Smooth muscle cell (in vitro differentiated cells): ENCODE measurements around the gene LHX8. TPM values are rescaled to one million over a fixed set of nuclear protein-coding genes. Genes with fewer than 3 reads are reported as not detected.

ENCODE experiments used
- DNase-seq: peaks from one replicate; lab custom pipeline; 2025; ENCODE audit not compliant: unreplicated experiment; lab: John Stamatoyannopoulos, UW
- H2AFZ ChIP-seq: fragments of 200-600 bp; sonication (generic); 2 replicates; pipeline ENCODE4 v1.6.0; 2016; ENCODE audit warnings: antibody characterized with exemption, low read depth, mild to moderate bottlenecking
- H3F3A ChIP-seq: fragments of 200-600 bp; sonication (generic); 2 replicates; pipeline ENCODE4 v1.6.0; 2017; ENCODE audit warnings: antibody characterized with exemption, low read depth
- H3K27ac ChIP-seq: fragments of 200-600 bp; sonication (generic); 2 replicates; pipeline ENCODE4 v1.5.1; 2016; ENCODE audit warnings: low read depth, mild to moderate bottlenecking
- H3K27me3 ChIP-seq: fragments of 200-600 bp; sonication (generic); 2 replicates; pipeline ENCODE4 v1.6.1; 2016; ENCODE audit warnings: low read depth, mild to moderate bottlenecking
- H3K36me3 ChIP-seq: fragments of 200-600 bp; sonication (generic); 2 replicates; pipeline ENCODE4 v1.5.1; 2016; ENCODE audit warnings: low read depth
- H3K4me1 ChIP-seq: fragments of 200-600 bp; sonication (generic); 2 replicates; pipeline ENCODE4 v1.5.1; 2016; ENCODE audit warnings: low read depth
- H3K4me2 ChIP-seq: fragments of 200-600 bp; sonication (generic); 2 replicates; pipeline ENCODE4 v1.6.0; 2016; ENCODE audit warnings: mild to moderate bottlenecking
- H3K4me3 ChIP-seq: fragments of 200-600 bp; sonication (generic); 2 replicates; pipeline ENCODE4 v1.5.1; 2016; ENCODE audit warnings: mild to moderate bottlenecking
- H3K79me2 ChIP-seq: fragments of 200-600 bp; sonication (generic); 2 replicates; pipeline ENCODE4 v1.6.0; 2016; ENCODE audit warnings: low read depth, mild to moderate bottlenecking
- H3K9ac ChIP-seq: fragments of 200-600 bp; sonication (generic); 2 replicates; pipeline ENCODE4 v1.6.0; 2016; ENCODE audit warnings: low read depth
- H3K9me3 ChIP-seq: fragments of 200-600 bp; sonication (generic); replicated peaks from 2 replicates; pipeline ENCODE4 v1.5.1; 2016; ENCODE audit warnings: low read depth
- H4K20me1 ChIP-seq: fragments of 200-600 bp; sonication (generic); 2 replicates; pipeline ENCODE4 v1.6.0; 2016; ENCODE audit warnings: low read depth
- WGBS: methylation state at CpG from one replicate; pipeline ENCODE4 v1.1.7; 2016; ENCODE audit warnings: low lambda C conversion rate; 5-methylcytosine and 5-hydroxymethylcytosine counted together
- polyA plus RNA-seq: library from polyadenylated mRNA; unstranded; fragments of >200 nt; fragmentation: Nextera tagmentation; extraction: Ambion mirVana; gene quantifications from 2 replicates; pipeline ENCODE4 v1.2.1, GENCODE V29; 2016
- total RNA-seq: library from RNA; depleted of rRNA; stranded (reverse); fragments of >200 nt; gene quantifications from 2 replicates; pipeline ENCODE4 v1.2.3, GENCODE V29; 2014
- TF ChIP-seq, protein P1 (sequence below): fragments of 200-600 bp; sonication (generic); IDR thresholded peaks from 2 replicates; pipeline ENCODE4 v1.5.1; 2017; ENCODE audit warnings: borderline replicate concordance, mild to moderate bottlenecking, antibody characterized with exemption; ENCODE audit not compliant: insufficient read depth, poor library complexity, severe bottlenecking

LHX8 gene
- total and polyA plus RNA-seq, 2 experiments from 2014 or later, result not detected

DNA sequence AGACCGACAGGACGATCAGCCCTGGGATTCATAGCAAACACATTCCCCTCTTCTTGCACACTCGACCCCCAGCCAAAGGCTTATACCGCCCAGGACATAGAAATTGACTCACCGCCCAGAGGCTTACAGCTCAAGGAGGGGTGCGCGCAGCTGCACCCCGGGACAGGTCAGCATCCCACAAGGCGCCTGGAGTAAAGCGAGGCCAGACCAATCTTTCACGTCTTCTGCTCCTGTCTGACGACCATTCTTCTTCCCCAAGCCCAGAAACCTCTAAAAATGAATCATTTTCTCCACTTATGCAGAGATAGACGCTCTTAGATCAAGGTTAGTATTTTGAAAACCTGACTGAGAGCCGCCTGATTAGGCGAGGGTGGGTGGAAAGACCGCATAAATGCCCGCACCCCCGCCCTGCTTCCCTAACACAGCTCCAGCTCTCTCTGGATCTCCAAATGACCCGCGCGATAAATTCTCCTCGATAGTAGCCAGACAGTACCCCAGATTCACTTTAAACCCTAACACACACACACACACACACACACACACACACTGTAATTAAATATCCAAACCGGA is 1.9 kb upstream of the LHX8 start:
- H4K20me1 ChIP-seq, result peaks cover 3% of the 10 kb centered on the region
- DNase-seq, result no peak
- H3K27me3 ChIP-seq, result peaks cover 94% of the 10 kb centered on the region
- H3K9me3 ChIP-seq, result no peaks in the 10 kb centered on the region
- H3K4me1 ChIP-seq, result peaks cover 53% of the 10 kb centered on the region
- peak overlapping the region; percentile 63 for H3K4me2 ChIP-seq
- H3K4me3 ChIP-seq, result peak overlapping the region; percentile 21
- H2AFZ ChIP-seq, result no peak overlapping the region
- H3K27ac ChIP-seq, result no peak overlapping the region
- TF ChIP-seq, protein P1, sequence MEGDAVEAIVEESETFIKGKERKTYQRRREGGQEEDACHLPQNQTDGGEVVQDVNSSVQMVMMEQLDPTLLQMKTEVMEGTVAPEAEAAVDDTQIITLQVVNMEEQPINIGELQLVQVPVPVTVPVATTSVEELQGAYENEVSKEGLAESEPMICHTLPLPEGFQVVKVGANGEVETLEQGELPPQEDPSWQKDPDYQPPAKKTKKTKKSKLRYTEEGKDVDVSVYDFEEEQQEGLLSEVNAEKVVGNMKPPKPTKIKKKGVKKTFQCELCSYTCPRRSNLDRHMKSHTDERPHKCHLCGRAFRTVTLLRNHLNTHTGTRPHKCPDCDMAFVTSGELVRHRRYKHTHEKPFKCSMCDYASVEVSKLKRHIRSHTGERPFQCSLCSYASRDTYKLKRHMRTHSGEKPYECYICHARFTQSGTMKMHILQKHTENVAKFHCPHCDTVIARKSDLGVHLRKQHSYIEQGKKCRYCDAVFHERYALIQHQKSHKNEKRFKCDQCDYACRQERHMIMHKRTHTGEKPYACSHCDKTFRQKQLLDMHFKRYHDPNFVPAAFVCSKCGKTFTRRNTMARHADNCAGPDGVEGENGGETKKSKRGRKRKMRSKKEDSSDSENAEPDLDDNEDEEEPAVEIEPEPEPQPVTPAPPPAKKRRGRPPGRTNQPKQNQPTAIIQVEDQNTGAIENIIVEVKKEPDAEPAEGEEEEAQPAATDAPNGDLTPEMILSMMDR, result no peak
- H3K36me3 ChIP-seq, result no peaks in the 10 kb centered on the region
- H3K9ac ChIP-seq, result no peak overlapping the region
- H3F3A ChIP-seq, result peaks cover 3% of the 10 kb centered on the region
- no peaks in the 10 kb centered on the region for H3K79me2 ChIP-seq
- 5% methylated on average over 23 of the region's 23 CpGs for WGBS

DNA sequence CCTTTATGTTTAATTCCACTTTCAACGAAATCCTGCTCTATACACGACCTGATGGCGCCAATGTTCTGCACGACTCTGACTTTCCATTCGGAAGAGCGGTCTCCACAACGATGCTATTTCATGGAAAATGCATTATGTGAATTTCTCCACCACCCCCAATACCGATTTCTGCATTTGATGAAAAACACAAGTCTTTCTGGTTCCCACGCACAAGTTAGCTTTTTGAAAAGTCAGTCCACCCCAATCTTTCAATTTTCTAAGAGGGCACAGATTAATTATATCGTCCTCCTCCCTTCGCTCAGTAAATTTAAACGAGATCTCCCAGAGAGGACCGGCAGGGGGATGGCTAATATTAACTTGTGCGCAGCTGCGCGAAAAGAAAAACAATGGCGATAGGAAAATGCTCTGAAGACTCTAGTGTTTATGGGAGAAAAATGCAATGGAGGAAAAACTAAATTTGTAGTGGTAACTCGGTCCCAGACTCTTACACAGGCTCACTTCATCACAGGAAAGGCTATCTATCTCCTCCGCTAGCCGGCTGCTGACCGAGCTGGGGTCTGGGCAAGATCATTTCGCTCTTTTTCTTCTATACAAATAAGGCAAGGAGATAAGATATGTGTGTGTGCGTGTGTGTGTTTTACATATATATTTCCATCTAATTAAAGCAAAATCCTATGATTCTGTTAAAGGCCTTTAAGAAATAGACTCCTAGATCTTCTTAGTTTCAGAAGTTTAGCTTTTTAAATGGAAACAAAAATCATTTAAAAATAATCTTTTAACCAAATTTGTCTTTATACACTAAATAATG is 1.2 kb upstream of the LHX8 start:
- Histone ChIP-seq H3K27ac (no peak overlapping the region), H3F3A (peaks cover 3% of the 10 kb centered on the region), H3K9ac (no peak overlapping the region), H3K9me3 (no peaks in the 10 kb centered on the region), H3K4me3 (peak overlapping the region; percentile 21), H3K36me3 (no peaks in the 10 kb centered on the region), H3K4me2 (peak overlapping the region; percentile 63), H2AFZ (no peak overlapping the region), H3K27me3 (peaks cover 88% of the 10 kb centered on the region), H4K20me1 (peaks cover 3% of the 10 kb centered on the region), H3K4me1 (peaks cover 53% of the 10 kb centered on the region), H3K79me2 (no peaks in the 10 kb centered on the region)
- no peak for DNase-seq
- TF ChIP-seq, protein P1, result no peak
- WGBS, result 4% methylated on average over 23 of the region's 23 CpGs

DNA sequence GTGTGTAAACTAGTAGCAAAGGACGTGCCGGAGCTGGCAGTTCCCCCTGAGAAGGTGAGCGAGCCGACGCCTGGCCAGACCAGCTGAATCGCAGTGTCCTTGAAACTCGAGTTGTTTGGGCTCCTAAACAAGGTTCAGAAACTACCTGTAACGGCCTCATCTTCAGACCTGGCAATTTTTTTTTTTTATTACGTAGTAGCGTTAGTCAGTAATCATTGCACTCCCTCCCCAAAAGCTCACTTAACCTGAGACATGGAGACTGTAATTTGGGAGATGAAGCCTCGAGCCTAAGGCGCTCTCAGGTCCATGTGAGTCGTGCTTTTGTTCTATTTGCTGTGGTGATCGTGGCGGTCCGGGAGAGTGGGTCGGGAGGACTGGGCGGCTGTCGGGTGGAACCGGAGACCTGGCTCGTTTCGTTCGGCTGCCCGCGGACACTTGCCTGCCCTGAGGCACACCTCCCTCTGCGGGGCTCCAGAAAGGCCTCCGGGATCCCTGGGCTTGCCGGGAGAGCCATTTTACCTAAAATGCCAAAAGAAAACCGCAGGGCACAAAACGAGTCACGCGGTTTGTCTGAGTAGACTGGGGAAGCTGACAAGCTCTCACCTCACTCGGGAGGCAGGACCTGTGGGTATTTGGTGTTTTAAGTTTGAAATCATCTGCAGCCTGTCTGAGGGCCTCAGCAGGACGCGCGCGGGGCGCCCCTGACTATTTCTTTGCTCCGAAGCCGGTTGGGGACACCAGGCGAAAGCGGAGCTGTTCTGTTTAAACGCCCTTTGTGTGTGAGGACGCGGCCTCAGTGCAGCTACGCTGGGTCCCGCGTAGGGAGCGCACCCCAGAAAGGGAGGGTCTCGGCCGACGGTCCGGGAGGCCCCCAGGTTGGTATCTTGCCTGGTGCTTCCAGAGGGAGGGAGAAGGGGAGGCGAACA is 722 bp downstream of the LHX8 start:
- peak overlapping the region; percentile 85 for H3K4me2 ChIP-seq
- no peak overlapping the region for H3K9ac ChIP-seq
- no peak for DNase-seq
- H3K79me2 ChIP-seq, result no peaks in the 10 kb centered on the region
- H3K36me3 ChIP-seq, result no peaks in the 10 kb centered on the region
- H2AFZ ChIP-seq, result peak overlapping the region; percentile 32
- H4K20me1 ChIP-seq, result peaks cover 3% of the 10 kb centered on the region
- 1% methylated on average over 54 of the region's 54 CpGs for WGBS
- peak overlapping the region; percentile 41 for H3K4me3 ChIP-seq
- H3F3A ChIP-seq, result peaks cover 3% of the 10 kb centered on the region
- no peaks in the 10 kb centered on the region for H3K9me3 ChIP-seq
- H3K27ac ChIP-seq, result no peak overlapping the region
- H3K4me1 ChIP-seq, result peaks cover 53% of the 10 kb centered on the region
- peaks cover 84% of the 10 kb centered on the region for H3K27me3 ChIP-seq
- TF ChIP-seq, protein P1, result no peak
